IMR-90 (cell line): ENCODE measurements around the gene SYPL2.

Experiments used
- BHLHE40 ChIP-seq: fragments of 150-350 bp; IDR thresholded peaks from 2 replicates; pipeline ENCODE4 v1.6.1; 2016; ENCODE audit warnings: mild to moderate bottlenecking, low read depth, low read length
- CEBPB ChIP-seq: IDR thresholded peaks from 2 replicates; pipeline ENCODE4 v1.6.1; 2012; ENCODE audit warnings: low read depth, low read length, improper control_type of control experiment
- FOS ChIP-seq: fragments of 150-350 bp; IDR thresholded peaks from 2 replicates; pipeline ENCODE4 v1.6.1; 2016; ENCODE audit warnings: low read depth, low read length
- MAFK ChIP-seq: IDR thresholded peaks from 2 replicates; pipeline ENCODE4 v1.6.1; 2012; ENCODE audit warnings: low read depth, low read length, improper control_type of control experiment
- MAZ ChIP-seq: IDR thresholded peaks from 2 replicates; pipeline ENCODE4 v1.6.1; 2012; ENCODE audit warnings: low read depth, mild to moderate bottlenecking, low read length, improper control_type of control experiment, moderate library complexity, borderline replicate concordance
- MXI1 ChIP-seq: IDR thresholded peaks from 2 replicates; pipeline ENCODE4 v1.6.1; 2012; ENCODE audit warnings: low read depth, mild to moderate bottlenecking, low read length, moderate library complexity, borderline replicate concordance
- POLR2A ChIP-seq: IDR thresholded peaks from 2 replicates; pipeline ENCODE4 v1.6.1; 2012; ENCODE audit warnings: mild to moderate bottlenecking, low read depth, low read length
- RAD21 ChIP-seq: IDR thresholded peaks from 2 replicates; pipeline ENCODE4 v1.6.1; 2012; ENCODE audit warnings: low read length, improper control_type of control experiment
- RCOR1 ChIP-seq: IDR thresholded peaks from 2 replicates; pipeline ENCODE4 v1.6.1; 2012; ENCODE audit warnings: mild to moderate bottlenecking, low read length, improper control_type of control experiment; ENCODE audit not compliant: insufficient replicate concordance
- RFX5 ChIP-seq: IDR thresholded peaks from 2 replicates; pipeline ENCODE4 v1.8.0; 2012; ENCODE audit warnings: low read depth, mild to moderate bottlenecking, low read length, moderate library complexity
- SMC3 ChIP-seq: fragments of 150-350 bp; IDR thresholded peaks from 2 replicates; pipeline ENCODE4 v1.6.1; 2016; ENCODE audit warnings: low read depth, mild to moderate bottlenecking, antibody characterized with exemption, low read length, moderate library complexity
- TF ChIP-seq, protein P1 (sequence below): conservative IDR thresholded peaks from 2 replicates; pipeline ENCODE4 v1.5.1; 2012; ENCODE audit warnings: mild to moderate bottlenecking, low read depth, low read length, improper control_type of control experiment
- TF ChIP-seq, protein P2 (sequence below): fragments of 150-350 bp; IDR thresholded peaks from 2 replicates; pipeline ENCODE4 v1.6.1; 2017; ENCODE audit warnings: mild to moderate bottlenecking, antibody characterized with exemption, low read length, low read depth

- TF ChIP-seq, protein P1, sequence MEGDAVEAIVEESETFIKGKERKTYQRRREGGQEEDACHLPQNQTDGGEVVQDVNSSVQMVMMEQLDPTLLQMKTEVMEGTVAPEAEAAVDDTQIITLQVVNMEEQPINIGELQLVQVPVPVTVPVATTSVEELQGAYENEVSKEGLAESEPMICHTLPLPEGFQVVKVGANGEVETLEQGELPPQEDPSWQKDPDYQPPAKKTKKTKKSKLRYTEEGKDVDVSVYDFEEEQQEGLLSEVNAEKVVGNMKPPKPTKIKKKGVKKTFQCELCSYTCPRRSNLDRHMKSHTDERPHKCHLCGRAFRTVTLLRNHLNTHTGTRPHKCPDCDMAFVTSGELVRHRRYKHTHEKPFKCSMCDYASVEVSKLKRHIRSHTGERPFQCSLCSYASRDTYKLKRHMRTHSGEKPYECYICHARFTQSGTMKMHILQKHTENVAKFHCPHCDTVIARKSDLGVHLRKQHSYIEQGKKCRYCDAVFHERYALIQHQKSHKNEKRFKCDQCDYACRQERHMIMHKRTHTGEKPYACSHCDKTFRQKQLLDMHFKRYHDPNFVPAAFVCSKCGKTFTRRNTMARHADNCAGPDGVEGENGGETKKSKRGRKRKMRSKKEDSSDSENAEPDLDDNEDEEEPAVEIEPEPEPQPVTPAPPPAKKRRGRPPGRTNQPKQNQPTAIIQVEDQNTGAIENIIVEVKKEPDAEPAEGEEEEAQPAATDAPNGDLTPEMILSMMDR, result no peak
- TF ChIP-seq MXI1 (no peak), POLR2A (no peak), BHLHE40 (no peak), SMC3 (no peak), RAD21 (no peak), MAZ (no peak), FOS (no peak), MAFK (no peak), RCOR1 (no peak), CEBPB (no peak), RFX5 (no peak)
- TF ChIP-seq, protein P2, sequence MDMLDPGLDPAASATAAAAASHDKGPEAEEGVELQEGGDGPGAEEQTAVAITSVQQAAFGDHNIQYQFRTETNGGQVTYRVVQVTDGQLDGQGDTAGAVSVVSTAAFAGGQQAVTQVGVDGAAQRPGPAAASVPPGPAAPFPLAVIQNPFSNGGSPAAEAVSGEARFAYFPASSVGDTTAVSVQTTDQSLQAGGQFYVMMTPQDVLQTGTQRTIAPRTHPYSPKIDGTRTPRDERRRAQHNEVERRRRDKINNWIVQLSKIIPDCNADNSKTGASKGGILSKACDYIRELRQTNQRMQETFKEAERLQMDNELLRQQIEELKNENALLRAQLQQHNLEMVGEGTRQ, result no peak
Measured at GRCh38 chr1:109495738-109496137, 29.4 kb downstream of the SYPL2 start.
